HAP-1 (cell line): Measurements from ENCODE around the gene PAX5.
A peak's percentile ranks its signal among the peaks of the same experiment; 100 is the strongest.

Experiments
- DNase-seq, 2 experiments: peaks; one replicate each; pipeline ENCODE4 v3.0.0-alpha.2; 2016 to 2020; ENCODE audit warnings: low spot score in 2 of 2
- H3K27me3 ChIP-seq: fragments of 250-450 bp; sonication (Bioruptor Pico); 2 replicates; pipeline ENCODE4 v1.5.1; 2020; ENCODE audit warnings: low read depth, mild to moderate bottlenecking, moderate library complexity
- H3K36me3 ChIP-seq: fragments of 250-450 bp; sonication (Bioruptor Pico); replicated peaks from 2 replicates; pipeline ENCODE4 v1.5.1; 2020; ENCODE audit warnings: mild to moderate bottlenecking
- H3K4me1 ChIP-seq: fragments of 250-450 bp; sonication (Bioruptor Pico); 2 replicates; pipeline ENCODE4 v1.5.1; 2020; ENCODE audit warnings: mild to moderate bottlenecking
- H3K4me3 ChIP-seq: fragments of 250-450 bp; sonication (Bioruptor Pico); 2 replicates; pipeline ENCODE4 v1.5.1; 2020; ENCODE audit warnings: mild to moderate bottlenecking, moderate library complexity
- H3K9me3 ChIP-seq: fragments of 250-450 bp; sonication (Bioruptor Pico); 2 replicates; pipeline ENCODE4 v1.5.1; 2020; ENCODE audit warnings: mild to moderate bottlenecking, moderate library complexity
- in situ Hi-C: fragments of 300-500 bp; cut with MboI; formaldehyde crosslinking; loops from 3 replicates; pipeline ENCODE4 v1.14.3; 2020; ENCODE audit warnings: low sequenced_read_pairs, inconsistent platforms, mixed read lengths

The PAX5 gene

GRCh38 chr9:36905101-36906066 is 128.7 kb downstream of the PAX5 start:
- Histone ChIP-seq H3K36me3 (no peaks in the 10 kb centered on the region), H3K4me3 (no peak overlapping the region), H3K27me3 (no peaks in the 10 kb centered on the region), H3K4me1 (no peaks in the 10 kb centered on the region), H3K9me3 (no peaks in the 10 kb centered on the region)
- peak in 1 of 2 experiments; percentile 23 for DNase-seq
- in situ Hi-C loops = no loop called here

DNA sequence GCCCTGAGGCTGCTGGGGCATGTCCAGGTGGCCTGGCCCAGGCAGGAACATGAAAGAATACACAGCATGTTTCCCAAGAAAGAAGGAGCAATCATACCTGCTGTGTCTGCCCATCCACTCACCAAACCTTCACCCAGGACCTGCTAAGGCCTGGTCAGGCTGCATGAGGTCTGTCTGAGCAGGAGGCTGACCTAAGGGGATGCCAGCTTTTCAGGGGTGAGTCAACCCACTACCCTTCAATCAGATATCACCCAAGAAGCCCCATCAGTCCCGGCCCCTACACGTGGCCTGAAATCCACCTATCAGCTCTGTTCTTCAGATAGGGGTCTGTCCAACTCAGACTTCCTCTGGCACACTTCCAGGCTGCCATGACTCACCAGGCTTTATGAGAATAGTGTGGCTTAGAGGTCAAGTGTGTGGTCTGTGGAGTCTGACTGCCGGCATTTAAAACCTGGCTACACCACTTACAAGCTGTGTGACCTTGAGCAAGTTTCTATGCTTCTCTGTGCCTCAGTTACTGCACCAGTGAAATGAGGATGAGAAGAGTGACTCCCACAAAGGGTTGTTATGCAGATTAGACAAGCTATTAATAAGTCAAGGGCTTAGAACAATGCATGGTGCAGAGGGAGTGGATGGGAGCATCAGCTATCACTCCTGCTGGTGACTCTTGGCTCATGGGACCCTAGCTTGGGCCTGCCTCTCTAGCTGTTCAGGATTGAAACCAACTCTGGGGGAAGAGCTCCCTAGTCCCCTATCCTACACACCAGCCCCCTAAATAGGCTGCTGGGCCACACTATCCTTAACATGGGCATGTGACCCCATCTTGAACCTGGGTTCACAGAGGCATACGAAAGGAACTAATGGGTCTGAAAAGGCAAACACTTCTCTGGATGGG is 130.3 kb downstream of the PAX5 start:
- in situ Hi-C loops = no loop called here
- Histone ChIP-seq H3K4me3 (no peak overlapping the region), H3K36me3 (no peaks in the 10 kb centered on the region), H3K9me3 (no peaks in the 10 kb centered on the region), H3K27me3 (no peaks in the 10 kb centered on the region), H3K4me1 (no peaks in the 10 kb centered on the region)
- DNase-seq = peak in 1 of 2 experiments; percentile 30

DNA sequence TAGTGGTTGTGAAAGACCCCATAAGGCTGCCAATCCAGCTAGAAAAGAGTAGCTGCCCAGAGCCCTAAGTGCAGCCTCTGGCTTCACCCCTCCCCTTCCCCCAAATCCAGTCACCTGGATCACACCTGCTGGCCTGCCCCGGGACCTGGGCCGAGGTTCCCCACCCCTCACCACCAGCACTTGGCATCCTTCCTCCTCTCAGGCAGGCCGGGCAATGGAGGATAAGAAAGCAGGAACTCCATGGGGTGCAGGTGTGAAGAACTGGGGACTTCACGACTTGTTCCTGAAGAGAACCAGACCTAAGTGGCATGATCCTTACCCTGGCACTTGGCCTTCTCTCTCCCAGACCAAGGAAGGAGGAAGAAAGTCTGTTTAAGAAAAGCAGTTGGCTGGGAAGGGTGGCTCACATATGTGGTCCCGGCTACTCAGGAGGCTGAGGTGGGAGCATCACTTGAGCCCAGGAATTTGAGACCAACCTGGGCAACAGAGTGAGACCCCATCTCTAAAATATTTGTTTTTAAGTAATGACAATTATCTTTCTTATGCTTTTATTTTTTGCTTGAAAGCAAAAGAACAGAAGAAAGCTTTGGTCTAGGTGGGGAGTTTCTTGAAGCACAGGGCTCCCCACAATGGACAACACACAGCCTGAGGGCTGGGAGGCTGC is 131.1 kb downstream of the PAX5 start:
- DNase-seq = no peak
- H3K36me3 ChIP-seq = no peaks in the 10 kb centered on the region

DNA sequence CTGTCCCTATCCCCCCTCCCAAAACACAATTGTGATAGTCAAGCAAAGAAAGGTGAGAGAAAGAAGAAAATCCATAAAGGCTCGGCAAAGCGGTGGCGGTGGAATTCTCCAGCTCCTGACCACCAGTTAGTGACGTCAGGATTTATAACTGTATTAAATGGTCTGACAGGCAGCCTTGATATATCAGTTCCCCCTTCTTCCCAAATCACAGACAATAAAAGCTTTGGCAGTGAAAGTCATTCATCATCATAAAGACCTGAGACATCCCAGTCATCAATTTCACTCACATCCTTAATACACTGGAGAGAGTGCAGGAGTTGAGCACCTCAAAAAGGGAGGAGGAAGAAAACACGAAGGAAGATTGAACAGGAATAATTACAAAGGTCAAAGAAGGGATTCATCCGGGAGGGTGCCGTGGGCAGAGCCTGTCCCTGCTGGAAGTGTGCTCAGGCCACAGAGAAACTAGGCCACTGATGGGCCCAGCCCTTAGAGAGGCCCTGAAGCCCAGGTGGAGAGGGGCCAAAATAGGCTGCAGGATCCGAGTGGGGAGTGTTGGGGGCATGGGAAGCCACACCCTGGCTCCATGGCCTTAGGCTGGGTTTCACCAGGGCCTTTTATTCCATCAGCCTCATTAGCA is 131.9 kb downstream of the PAX5 start:
- in situ Hi-C loops = no loop called here
- no peaks in the 10 kb centered on the region for H3K36me3 ChIP-seq

More for the DNA sequence above, 131.1 kb downstream of the PAX5 start:
- Histone ChIP-seq H3K4me1 (no peaks in the 10 kb centered on the region), H3K27me3 (no peaks in the 10 kb centered on the region), H3K9me3 (no peaks in the 10 kb centered on the region), H3K4me3 (no peak overlapping the region)
- in situ Hi-C loops = no loop called here

DNA sequence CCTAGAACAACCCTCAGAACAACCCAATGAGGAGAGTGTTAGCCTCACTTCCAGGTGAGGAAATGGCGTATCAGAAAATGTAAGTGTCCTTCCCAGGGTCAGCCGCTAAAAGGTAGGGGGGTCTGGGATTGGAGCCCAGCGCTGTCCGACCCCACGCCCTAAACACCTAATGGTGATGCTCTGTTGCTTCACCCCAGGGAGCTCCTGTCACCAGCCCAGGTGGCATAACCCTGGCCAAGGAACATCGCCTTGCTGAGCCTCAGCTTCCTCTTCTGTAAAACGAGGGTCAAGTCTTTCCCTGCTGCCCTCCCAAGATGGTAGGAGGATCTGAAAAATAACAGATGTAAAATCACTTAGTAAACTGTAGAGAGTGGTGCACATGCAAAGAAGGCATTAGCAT is 132.5 kb downstream of the PAX5 start:
- in situ Hi-C loops = no loop called here

More for the DNA sequence above, 131.9 kb downstream of the PAX5 start:
- Histone ChIP-seq H3K4me3 (no peak overlapping the region), H3K27me3 (no peaks in the 10 kb centered on the region), H3K4me1 (no peaks in the 10 kb centered on the region), H3K9me3 (no peaks in the 10 kb centered on the region)
- DNase-seq = peak in 1 of 2 experiments; percentile 1

DNA sequence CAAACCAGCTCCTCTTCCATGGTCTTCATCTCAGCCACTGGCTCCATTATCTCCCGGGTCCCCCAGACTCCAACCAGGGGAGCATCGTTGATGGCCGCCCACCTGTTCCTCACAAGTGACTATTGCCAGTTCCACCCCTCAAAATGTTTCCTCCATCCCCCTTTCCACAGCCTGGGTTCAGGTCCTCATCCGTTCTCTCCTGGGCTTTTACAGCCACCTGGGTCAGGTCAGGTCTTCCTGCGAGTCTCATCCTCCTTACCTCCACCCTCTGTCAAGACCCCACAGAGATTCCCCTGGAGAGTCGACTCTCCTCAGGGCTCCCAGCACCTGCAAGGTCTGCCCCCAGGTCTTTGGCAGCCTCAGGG is 133.2 kb downstream of the PAX5 start:
- no peaks in the 10 kb centered on the region for H3K4me1 ChIP-seq
- in situ Hi-C loops = no loop called here
- no peaks in the 10 kb centered on the region for H3K9me3 ChIP-seq
- H3K4me3 ChIP-seq = no peak overlapping the region
- DNase-seq = peak in 1 of 2 experiments; percentile 4
- no peaks in the 10 kb centered on the region for H3K36me3 ChIP-seq
- no peaks in the 10 kb centered on the region for H3K27me3 ChIP-seq

More for the DNA sequence above, 132.5 kb downstream of the PAX5 start:
- no peaks in the 10 kb centered on the region for H3K4me1 ChIP-seq
- no peak overlapping the region for H3K4me3 ChIP-seq
- H3K36me3 ChIP-seq = no peaks in the 10 kb centered on the region
- DNase-seq = peak in 1 of 2 experiments; percentile 3
- no peaks in the 10 kb centered on the region for H3K27me3 ChIP-seq
- no peaks in the 10 kb centered on the region for H3K9me3 ChIP-seq

- DNase-seq = peak in 1 of 2 experiments; percentile 3
- Histone ChIP-seq H3K4me3 (no peak overlapping the region), H3K27me3 (no peaks in the 10 kb centered on the region), H3K4me1 (no peaks in the 10 kb centered on the region), H3K9me3 (no peaks in the 10 kb centered on the region), H3K36me3 (no peaks in the 10 kb centered on the region)
- in situ Hi-C loops = no loop called here
These were observed 133.8 kb downstream of the PAX5 start for GRCh38 chr9:36900136-36900855.

DNA sequence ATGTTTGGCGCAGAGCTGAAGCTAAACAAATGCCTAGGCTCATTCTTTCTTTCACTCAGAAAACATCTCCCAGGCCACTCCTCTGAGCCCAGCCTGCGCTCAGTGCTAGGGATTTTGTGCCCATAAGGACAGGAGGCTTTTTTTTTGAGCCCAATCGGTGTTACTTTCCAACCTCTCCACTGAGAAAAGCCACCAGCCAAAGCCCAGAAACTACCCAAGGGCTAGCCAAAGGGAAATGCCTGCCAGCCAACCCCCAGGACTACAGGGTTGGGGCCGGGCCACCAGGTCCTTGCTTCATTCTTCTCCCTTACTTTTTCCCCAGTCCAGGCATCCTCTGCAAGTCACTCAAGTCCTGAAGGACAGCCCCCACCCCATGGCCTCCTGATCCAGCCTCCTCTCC is 134.7 kb downstream of the PAX5 start:
- Histone ChIP-seq H3K27me3 (no peaks in the 10 kb centered on the region), H3K9me3 (no peaks in the 10 kb centered on the region), H3K36me3 (no peaks in the 10 kb centered on the region), H3K4me1 (no peaks in the 10 kb centered on the region), H3K4me3 (no peak overlapping the region)
- in situ Hi-C loops = no loop called here
- peak in 1 of 2 experiments; percentile 3 for DNase-seq

GRCh38 chr9:36898431-36899020 is 135.5 kb downstream of the PAX5 start:
- no peaks in the 10 kb centered on the region for H3K9me3 ChIP-seq
- no peaks in the 10 kb centered on the region for H3K27me3 ChIP-seq
- in situ Hi-C loops = no loop called here
- no peaks in the 10 kb centered on the region for H3K4me1 ChIP-seq
- H3K36me3 ChIP-seq = no peaks in the 10 kb centered on the region
- DNase-seq = no peak
- no peak overlapping the region for H3K4me3 ChIP-seq

- Histone ChIP-seq H3K4me1 (no peaks in the 10 kb centered on the region), H3K4me3 (no peak overlapping the region), H3K27me3 (no peaks in the 10 kb centered on the region), H3K9me3 (no peaks in the 10 kb centered on the region), H3K36me3 (no peaks in the 10 kb centered on the region)
- in situ Hi-C loops = no loop called here
- DNase-seq = no peak
These were observed 136.6 kb downstream of the PAX5 start for GRCh38 chr9:36897478-36897877.

DNA sequence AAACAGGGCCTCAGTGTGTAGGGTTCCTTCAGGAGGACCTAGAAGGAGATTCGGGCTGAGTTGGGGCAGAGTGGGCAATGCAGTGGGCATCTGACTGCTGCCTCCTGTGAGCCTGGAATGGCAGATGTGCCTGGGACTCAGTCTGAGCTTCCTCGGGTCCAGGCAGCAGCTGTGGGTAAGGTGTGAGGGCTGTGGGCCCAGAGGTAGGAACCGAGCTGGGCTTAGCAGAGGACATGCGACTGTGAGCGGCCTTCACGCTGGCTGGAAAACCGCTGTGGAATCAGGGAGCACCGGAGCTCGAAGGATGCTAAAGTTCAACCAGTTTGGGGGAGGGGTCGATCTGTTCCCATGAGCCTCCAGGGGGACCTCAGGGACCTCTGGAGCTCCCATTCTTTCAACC is 137.0 kb downstream of the PAX5 start:
- in situ Hi-C loops = no loop called here
- Histone ChIP-seq H3K27me3 (no peaks in the 10 kb centered on the region), H3K36me3 (no peaks in the 10 kb centered on the region), H3K4me1 (no peaks in the 10 kb centered on the region), H3K9me3 (no peaks in the 10 kb centered on the region), H3K4me3 (no peak overlapping the region)
- DNase-seq = no peak

- no peaks in the 10 kb centered on the region for H3K9me3 ChIP-seq
- no peak for DNase-seq
- H3K4me3 ChIP-seq = no peak overlapping the region
- no peaks in the 10 kb centered on the region for H3K27me3 ChIP-seq
- H3K4me1 ChIP-seq = no peaks in the 10 kb centered on the region
- no peaks in the 10 kb centered on the region for H3K36me3 ChIP-seq
- in situ Hi-C loops = no loop called here
These were observed 137.8 kb downstream of the PAX5 start for GRCh38 chr9:36896296-36896695.
